Hepatocyte (in vitro differentiated cells): ENCODE results near the gene CMTM3.

Experiments used
- EZH2 ChIP-seq: fragments of 200-600 bp; sonication (generic); IDR thresholded peaks from 2 replicates; pipeline ENCODE4 v1.6.1; 2016; ENCODE audit warnings: antibody characterized with exemption, mild to moderate bottlenecking, borderline replicate concordance
- TF ChIP-seq, protein P1 (sequence below): fragments of 200-600 bp; sonication (generic); IDR thresholded peaks from 2 replicates; pipeline ENCODE4 v1.5.1; 2016; ENCODE audit warnings: antibody characterized with exemption, mild to moderate bottlenecking; ENCODE audit not compliant: poor library complexity

GRCh38 chr16:66580605-66581209 is 23.8 kb upstream of the CMTM3 start:
- TF ChIP-seq EZH2 = no peak
- TF ChIP-seq, protein P1, sequence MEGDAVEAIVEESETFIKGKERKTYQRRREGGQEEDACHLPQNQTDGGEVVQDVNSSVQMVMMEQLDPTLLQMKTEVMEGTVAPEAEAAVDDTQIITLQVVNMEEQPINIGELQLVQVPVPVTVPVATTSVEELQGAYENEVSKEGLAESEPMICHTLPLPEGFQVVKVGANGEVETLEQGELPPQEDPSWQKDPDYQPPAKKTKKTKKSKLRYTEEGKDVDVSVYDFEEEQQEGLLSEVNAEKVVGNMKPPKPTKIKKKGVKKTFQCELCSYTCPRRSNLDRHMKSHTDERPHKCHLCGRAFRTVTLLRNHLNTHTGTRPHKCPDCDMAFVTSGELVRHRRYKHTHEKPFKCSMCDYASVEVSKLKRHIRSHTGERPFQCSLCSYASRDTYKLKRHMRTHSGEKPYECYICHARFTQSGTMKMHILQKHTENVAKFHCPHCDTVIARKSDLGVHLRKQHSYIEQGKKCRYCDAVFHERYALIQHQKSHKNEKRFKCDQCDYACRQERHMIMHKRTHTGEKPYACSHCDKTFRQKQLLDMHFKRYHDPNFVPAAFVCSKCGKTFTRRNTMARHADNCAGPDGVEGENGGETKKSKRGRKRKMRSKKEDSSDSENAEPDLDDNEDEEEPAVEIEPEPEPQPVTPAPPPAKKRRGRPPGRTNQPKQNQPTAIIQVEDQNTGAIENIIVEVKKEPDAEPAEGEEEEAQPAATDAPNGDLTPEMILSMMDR = peak; percentile 15
